Transverse colon (tissue), 4 donors: ENCODE measurements around the gene ACP3.

Experiments
- CTCF ChIP-seq, 5 experiments: fragments of 200-600 bp in 3 of 5; fragments of 450-650 bp in 2 of 5; sonication (generic) in 3 of 5; IDR thresholded peaks; 1 replicate in 2 of 5; 2 replicates in 3 of 5; pipeline ENCODE4 v1.5.1; 2016 to 2017; ENCODE audit warnings: antibody characterized with exemption in 5 of 5, inconsistent platforms in 3 of 5, mild to moderate bottlenecking in 2 of 5, moderate library complexity in 1 of 5
- EP300 ChIP-seq: sonication (generic); formaldehyde crosslinking; IDR thresholded peaks from one replicate; pipeline ENCODE4 v1.6.1; 2017; ENCODE audit warnings: antibody characterized with exemption, low read depth
- POLR2A ChIP-seq: fragments of 450-650 bp; IDR thresholded peaks from one replicate; pipeline ENCODE4 v1.6.1; 2016; ENCODE audit warnings: antibody characterized with exemption, mild to moderate bottlenecking, moderate library complexity
- POLR2AphosphoS5 ChIP-seq, 3 donors: sonication (generic); formaldehyde crosslinking; IDR thresholded peaks; one replicate each; pipeline ENCODE4 v1.6.1; 2016; ENCODE audit warnings: antibody characterized with exemption in 3 of 3

- TF ChIP-seq CTCF (IDR thresholded peaks at IDR 0.05) (no peak), POLR2AphosphoS5 (IDR thresholded peaks at IDR 0.05) (no peak), EP300 (no peak), POLR2A (no peak)
These were observed 65.1 kb downstream of the ACP3 start for GRCh38 chr3:132382267-132382666.
